SK-N-SH (cell line): ENCODE measurements around the gene NTMT2. TPM values are rescaled to one million over a fixed set of nuclear protein-coding genes. Genes with fewer than 3 reads are reported as not detected.

Source experiments
- CTCF ChIA-PET: fragments of 300-600, 350-600 bp; formaldehyde crosslinking; extraction: SDS; loops from one replicate; lab custom pipeline; 2021; lab: Yijun Ruan, JAX
- POLR2A ChIA-PET: fragments of 350-600 bp; sonication (Branson Sonifier 250); formaldehyde crosslinking; extraction: SDS; loops from one replicate; lab custom pipeline; 2020; ENCODE audit warnings: antibody characterized with exemption, inconsistent platforms; lab: Yijun Ruan, JAX
- DNase-seq: peaks from one replicate; pipeline ENCODE4 v3.0.0; 2012
- H2AFZ ChIP-seq: fragments of 200-600 bp; sonication (generic); 2 replicates; pipeline ENCODE4 v1.8.1; 2016; ENCODE audit warnings: antibody characterized with exemption, mild to moderate bottlenecking, low read depth
- H3F3A ChIP-seq: fragments of 200-600 bp; sonication (generic); replicated peaks from 2 replicates; pipeline ENCODE3; 2016; ENCODE audit warnings: antibody characterized with exemption, mild to moderate bottlenecking; ENCODE audit not compliant: insufficient read depth
- H3K27ac ChIP-seq, 2 experiments: fragments of 200-500 bp in 1 of 2; fragments of 200-600 bp in 1 of 2; sonication (Bioruptor generic) in 1 of 2; sonication (generic), shearing (Covaris generic) in 1 of 2; 2 replicates each; pipeline versions ENCODE4 v1.5.1 to v1.6.1; 2014 to 2016; ENCODE audit warnings: low read depth in 2 of 2, inconsistent platforms in 1 of 2, low read length in 1 of 2, mild to moderate bottlenecking in 1 of 2, mixed read lengths in 1 of 2
- H3K27me3 ChIP-seq: fragments of 200-600 bp; sonication (generic), shearing (Covaris generic); 2 replicates; pipeline ENCODE4 v1.6.1; 2016; ENCODE audit warnings: mixed run types; ENCODE audit not compliant: insufficient read depth
- H3K36me3 ChIP-seq, 2 experiments: fragments of 200-500 bp in 1 of 2; fragments of 200-600 bp in 1 of 2; sonication (Bioruptor generic) in 1 of 2; sonication (generic) in 1 of 2; replicated peaks in 1 of 2; 2 replicates each; pipeline versions ENCODE3 to v1.5.1; 2014 to 2016; ENCODE audit warnings: low read length in 1 of 2, mild to moderate bottlenecking in 1 of 2; ENCODE audit not compliant: insufficient read depth in 2 of 2, control insufficient read depth in 1 of 2
- H3K4me1 ChIP-seq, 2 experiments: fragments of 200-500 bp in 1 of 2; fragments of 200-600 bp in 1 of 2; sonication (Bioruptor generic) in 1 of 2; sonication (generic), shearing (Covaris generic) in 1 of 2; 2 replicates each; pipeline versions ENCODE4 v1.5.1 to v1.6.1; 2014 to 2016; ENCODE audit warnings: low read depth in 1 of 2, low read length in 1 of 2, mixed run types in 1 of 2; ENCODE audit not compliant: insufficient read depth in 2 of 2, control insufficient read depth in 1 of 2
- H3K4me2 ChIP-seq: fragments of 200-600 bp; sonication (generic), shearing (Covaris generic); 2 replicates; pipeline ENCODE4 v1.6.1; 2017; ENCODE audit warnings: mixed run types
- H3K4me3 ChIP-seq, 2 experiments: fragments of 200-500 bp in 1 of 2; fragments of 200-600 bp in 1 of 2; sonication (Bioruptor generic) in 1 of 2; sonication (generic), shearing (Covaris generic) in 1 of 2; 2 replicates each; pipeline versions ENCODE4 v1.5.1 to v1.8.1; 2014 to 2016; ENCODE audit warnings: low read depth in 2 of 2, inconsistent platforms in 1 of 2, low read length in 1 of 2, mild to moderate bottlenecking in 1 of 2, mixed read lengths in 1 of 2, moderate library complexity in 1 of 2
- H3K79me2 ChIP-seq: fragments of 200-600 bp; sonication (generic); 2 replicates; pipeline ENCODE4 v1.8.1; 2017; ENCODE audit warnings: mild to moderate bottlenecking; ENCODE audit not compliant: insufficient read depth
- H3K9ac ChIP-seq: fragments of 200-600 bp; sonication (generic); 2 replicates; pipeline ENCODE4 v1.6.1; 2017; ENCODE audit warnings: mixed run types
- H3K9me2 ChIP-seq: fragments of 200-600 bp; sonication (generic); 2 replicates; pipeline ENCODE4 v1.6.1; 2017; ENCODE audit warnings: mixed run types
- H3K9me3 ChIP-seq: fragments of 200-600 bp; sonication (generic); 2 replicates; pipeline ENCODE4 v1.6.1; 2017; ENCODE audit warnings: mixed run types, mild to moderate bottlenecking, moderate library complexity
- H4K20me1 ChIP-seq: fragments of 200-600 bp; sonication (generic); 2 replicates; pipeline ENCODE4 v1.6.1; 2017; ENCODE audit warnings: mild to moderate bottlenecking, mixed run types; ENCODE audit not compliant: insufficient read depth
- CTCF ChIP-seq: fragments of 200-600 bp; sonication (generic); IDR thresholded peaks from 2 replicates; pipeline ENCODE4 v1.6.1; 2017; ENCODE audit warnings: antibody characterized with exemption, mild to moderate bottlenecking, moderate library complexity
- EP300 ChIP-seq, 2 experiments: IDR thresholded peaks; 2 replicates each; pipeline versions ENCODE4 v1.4.0 to v1.6.1; 2012; ENCODE audit warnings: borderline replicate concordance in 1 of 2, low read depth in 1 of 2, low read length in 1 of 2
- FOSL2 ChIP-seq: IDR thresholded peaks from 2 replicates; pipeline ENCODE4 v1.4.0; 2012; ENCODE audit warnings: low read depth, mild to moderate bottlenecking, moderate library complexity, borderline replicate concordance
- FOXM1 ChIP-seq: IDR thresholded peaks from 2 replicates; pipeline ENCODE4 v1.4.0; 2012; ENCODE audit warnings: low read depth, mild to moderate bottlenecking
- IRF3 ChIP-seq: fragments of 150-350 bp; IDR thresholded peaks from 2 replicates; pipeline ENCODE4 v1.6.1; 2016; ENCODE audit warnings: mild to moderate bottlenecking, low read depth, low read length
- MAX ChIP-seq: IDR thresholded peaks from 2 replicates; pipeline ENCODE4 v1.4.0; 2012; ENCODE audit warnings: low read depth
- NRF1 ChIP-seq: IDR thresholded peaks from 2 replicates; pipeline ENCODE4 v1.6.1; 2012; ENCODE audit warnings: low read depth, mild to moderate bottlenecking, low read length
- RCOR1 ChIP-seq: fragments of 150-350 bp; IDR thresholded peaks from 2 replicates; pipeline ENCODE4 v1.6.1; 2017; ENCODE audit warnings: antibody characterized with exemption, low read length
- REST ChIP-seq: IDR thresholded peaks from 2 replicates; pipeline ENCODE4 v1.6.1; 2012; ENCODE audit warnings: mild to moderate bottlenecking, low read depth, low read length, moderate library complexity
- RFX5 ChIP-seq: IDR thresholded peaks from 2 replicates; pipeline ENCODE4 v1.6.1; 2012; ENCODE audit warnings: mild to moderate bottlenecking, improper control_type of control experiment, low read length
- RXRA ChIP-seq: IDR thresholded peaks from 2 replicates; pipeline ENCODE4 v1.4.0; 2012; ENCODE audit warnings: low read depth, mild to moderate bottlenecking, borderline replicate concordance
- TCF12 ChIP-seq: IDR thresholded peaks from 2 replicates; pipeline ENCODE4 v1.4.0; 2012
- TEAD4 ChIP-seq: IDR thresholded peaks from 2 replicates; pipeline ENCODE4 v1.4.0; 2012; ENCODE audit warnings: mild to moderate bottlenecking, borderline replicate concordance; ENCODE audit not compliant: insufficient read depth
- ZBTB33 ChIP-seq: IDR thresholded peaks from 2 replicates; pipeline ENCODE4 v1.4.0; 2012; ENCODE audit warnings: low read depth, borderline replicate concordance
- WGBS: methylation state at CpG from one replicate; pipeline ENCODE4 v1.1.6; 2017; ENCODE audit warnings: low lambda C conversion rate; 5-methylcytosine and 5-hydroxymethylcytosine counted together
- polyA plus RNA-seq, 3 experiments: library from polyadenylated mRNA; depleted of rRNA; stranded (reverse); fragments of >200 nt; gene quantifications; 2 replicates each; pipeline ENCODE4 v1.2.3, GENCODE V29; 2012

NTMT2 gene
- polyA plus RNA-seq, 1 of the 3 experiments (the other 2 are of a cell fraction), result not detected

GRCh38 chr1:170182442-170182841 is 36.7 kb downstream of the NTMT2 start:
- no peak overlapping the region for H3K9ac ChIP-seq
- CTCF ChIA-PET, result interaction anchor here (0.8 kb wide), 1 partner anchor 169 kb away, joined by 3 read pairs; no protein-coding TSS in a partner anchor

More at GRCh38 chr1:170182442-170182841, 36.7 kb downstream of the NTMT2 start:
- TF ChIP-seq MAX, result no peak
- TF ChIP-seq RFX5, result no peak
- TF ChIP-seq ZBTB33, result no peak
- no peak for TF ChIP-seq FOXM1
- TF ChIP-seq FOSL2, result no peak
- TF ChIP-seq TCF12, result no peak
- no peak for TF ChIP-seq RCOR1
- no peak for TF ChIP-seq NRF1
- no peak for TF ChIP-seq REST
- TF ChIP-seq IRF3, result no peak
- no peak for TF ChIP-seq CTCF
- TF ChIP-seq EP300 (IDR thresholded peaks at IDR 0.05; ENCODE audit: borderline replicate concordance in 1 of 2, low read depth in 1 of 2, low read length in 1 of 2), result no peak
- TF ChIP-seq TEAD4, result no peak
- TF ChIP-seq RXRA, result no peak
- DNase-seq, result no peak
- Histone ChIP-seq H3K27ac (no peak overlapping the region), H3K4me3 (no peak overlapping the region), H3K27me3 (no peaks in the 10 kb centered on the region), H4K20me1 (no peaks in the 10 kb centered on the region), H3K9me3 (no peaks in the 10 kb centered on the region), H3F3A (no peaks in the 10 kb centered on the region), H3K4me2 (no peak overlapping the region), H3K36me3 (no peaks in the 10 kb centered on the region), H3K9me2 (no peaks in the 10 kb centered on the region), H2AFZ (no peak overlapping the region), H3K79me2 (no peaks in the 10 kb centered on the region), H3K4me1 (no peaks in the 10 kb centered on the region)
- 8% methylated on average over 2 of the region's 2 CpGs for WGBS
- POLR2A ChIA-PET, result no interaction called here
